Sigmoid colon (tissue), 4 donors: ENCODE measurements around the gene ELF2.

Source experiments
- EP300 ChIP-seq, 4 donors: sonication (generic); formaldehyde crosslinking; IDR thresholded peaks; one replicate each; pipeline ENCODE4 v1.6.1; 2017; ENCODE audit warnings: antibody characterized with exemption in 4 of 4
- POLR2A ChIP-seq, 2 donors: fragments of 450-650 bp; IDR thresholded peaks; one replicate each; pipeline ENCODE4 v1.6.1; 2016; ENCODE audit warnings: antibody characterized with exemption in 2 of 2, mild to moderate bottlenecking in 2 of 2, moderate library complexity in 2 of 2
- POLR2AphosphoS5 ChIP-seq, 4 donors: sonication (generic); formaldehyde crosslinking; IDR thresholded peaks; one replicate each; pipeline ENCODE4 v1.6.1; 2017; ENCODE audit warnings: antibody characterized with exemption in 4 of 4
- TF ChIP-seq, protein P1 (sequence below), 4 experiments: fragments of 450-650 bp in 3 of 4; fragments of 200-600 bp in 1 of 4; IDR thresholded peaks; one replicate each; pipeline ENCODE4 v1.5.1; 2016 to 2019; ENCODE audit warnings: antibody characterized with exemption in 4 of 4, mild to moderate bottlenecking in 3 of 4, moderate library complexity in 2 of 4

DNA sequence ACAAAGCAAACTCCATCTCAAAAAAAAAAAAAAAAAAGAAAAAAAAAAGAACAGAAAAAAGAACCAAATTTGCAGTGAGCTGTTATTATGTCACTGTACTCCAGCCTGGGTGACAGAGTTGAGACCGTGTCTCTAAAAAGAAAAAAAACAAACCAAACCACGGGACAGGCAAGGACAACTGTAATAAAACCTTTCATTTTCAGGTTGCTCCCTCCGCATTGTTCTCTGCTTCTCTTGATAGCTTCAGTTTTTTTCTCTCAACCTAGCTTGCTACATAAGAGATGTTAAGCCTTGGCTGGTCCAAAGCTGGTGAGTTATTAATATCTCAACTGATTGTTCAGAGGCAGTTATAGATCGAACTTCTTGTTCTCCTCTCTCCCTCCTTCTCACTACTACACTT, 23.1 kb upstream of the ELF2 start:
- TF ChIP-seq, protein P1, sequence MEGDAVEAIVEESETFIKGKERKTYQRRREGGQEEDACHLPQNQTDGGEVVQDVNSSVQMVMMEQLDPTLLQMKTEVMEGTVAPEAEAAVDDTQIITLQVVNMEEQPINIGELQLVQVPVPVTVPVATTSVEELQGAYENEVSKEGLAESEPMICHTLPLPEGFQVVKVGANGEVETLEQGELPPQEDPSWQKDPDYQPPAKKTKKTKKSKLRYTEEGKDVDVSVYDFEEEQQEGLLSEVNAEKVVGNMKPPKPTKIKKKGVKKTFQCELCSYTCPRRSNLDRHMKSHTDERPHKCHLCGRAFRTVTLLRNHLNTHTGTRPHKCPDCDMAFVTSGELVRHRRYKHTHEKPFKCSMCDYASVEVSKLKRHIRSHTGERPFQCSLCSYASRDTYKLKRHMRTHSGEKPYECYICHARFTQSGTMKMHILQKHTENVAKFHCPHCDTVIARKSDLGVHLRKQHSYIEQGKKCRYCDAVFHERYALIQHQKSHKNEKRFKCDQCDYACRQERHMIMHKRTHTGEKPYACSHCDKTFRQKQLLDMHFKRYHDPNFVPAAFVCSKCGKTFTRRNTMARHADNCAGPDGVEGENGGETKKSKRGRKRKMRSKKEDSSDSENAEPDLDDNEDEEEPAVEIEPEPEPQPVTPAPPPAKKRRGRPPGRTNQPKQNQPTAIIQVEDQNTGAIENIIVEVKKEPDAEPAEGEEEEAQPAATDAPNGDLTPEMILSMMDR (IDR thresholded peaks at IDR 0.05): no peak
- no peak for TF ChIP-seq POLR2A (IDR thresholded peaks at IDR 0.05)
- TF ChIP-seq EP300 (IDR thresholded peaks at IDR 0.05): no peak
- TF ChIP-seq POLR2AphosphoS5 (IDR thresholded peaks at IDR 0.05): no peak
